HG02852 (cell line): Measurements from ENCODE around the gene PPP2R5C.

Experiments
- ATAC-seq: cut with Tn5 transposase; IDR thresholded peaks from one replicate; pipeline ENCODE4 v1.9.1; 2021; ENCODE audit warnings: mild to moderate bottlenecking, moderate library complexity; ENCODE audit not compliant: unreplicated experiment

Gene PPP2R5C

GRCh38 chr14:101838476-101838875, 77.0 kb downstream of the PPP2R5C start:
- ATAC-seq: no peak

GRCh38 chr14:101839236-101839635, 77.7 kb downstream of the PPP2R5C start:
- no peak for ATAC-seq

- ATAC-seq: no peak
These were observed 78.2 kb downstream of the PPP2R5C start for GRCh38 chr14:101839661-101840060.

GRCh38 chr14:101840649-101841369, 79.3 kb downstream of the PPP2R5C start:
- ATAC-seq: no peak

- no peak for ATAC-seq
These were observed 81.5 kb downstream of the PPP2R5C start for GRCh38 chr14:101843038-101843437.

- no peak for ATAC-seq
These were observed 82.2 kb downstream of the PPP2R5C start for GRCh38 chr14:101843665-101844064.

- ATAC-seq: no peak
These were observed 82.7 kb downstream of the PPP2R5C start for GRCh38 chr14:101844219-101844618.

GRCh38 chr14:101844751-101845150, 83.2 kb downstream of the PPP2R5C start:
- ATAC-seq: no peak

- no peak for ATAC-seq
These were observed 84.0 kb downstream of the PPP2R5C start for GRCh38 chr14:101845496-101845895.

- ATAC-seq: no peak
These were observed 84.4 kb downstream of the PPP2R5C start for GRCh38 chr14:101845896-101846295.

- ATAC-seq: peak; percentile 77
These were observed 87.6 kb downstream of the PPP2R5C start for GRCh38 chr14:101849125-101849524.

- no peak for ATAC-seq
These were observed 88.1 kb downstream of the PPP2R5C start for GRCh38 chr14:101849640-101850039.

- ATAC-seq: no peak
These were observed 89.7 kb downstream of the PPP2R5C start for GRCh38 chr14:101851183-101851582.

GRCh38 chr14:101851736-101852405, 90.4 kb downstream of the PPP2R5C start:
- no peak for ATAC-seq

- no peak for ATAC-seq
These were observed 91.3 kb downstream of the PPP2R5C start for GRCh38 chr14:101852785-101853184.

- no peak for ATAC-seq
These were observed 92.0 kb downstream of the PPP2R5C start for GRCh38 chr14:101853455-101854018.

- ATAC-seq: no peak
These were observed 92.9 kb downstream of the PPP2R5C start for GRCh38 chr14:101854366-101854765.

- ATAC-seq: no peak
These were observed 94.4 kb downstream of the PPP2R5C start for GRCh38 chr14:101855958-101856357.

GRCh38 chr14:101856536-101856935, 95.0 kb downstream of the PPP2R5C start:
- no peak for ATAC-seq

GRCh38 chr14:101857226-101857625, 95.7 kb downstream of the PPP2R5C start:
- ATAC-seq: no peak

GRCh38 chr14:101858791-101859537, 97.5 kb downstream of the PPP2R5C start:
- ATAC-seq: no peak

GRCh38 chr14:101859538-101859902, 98.0 kb downstream of the PPP2R5C start:
- ATAC-seq: no peak
